HG03139 (cell line): ENCODE data around the gene OCSTAMP.

Experiments used
- ATAC-seq: cut with Tn5 transposase; IDR thresholded peaks from one replicate; pipeline ENCODE4 v1.9.1; 2021; ENCODE audit not compliant: unreplicated experiment

OCSTAMP gene

GRCh38 chr20:46554828-46555227 is 4.4 kb upstream of the OCSTAMP start:
- ATAC-seq: no peak

GRCh38 chr20:46553926-46554325 is 3.5 kb upstream of the OCSTAMP start:
- ATAC-seq: no peak

GRCh38 chr20:46552460-46553420 is 2.3 kb upstream of the OCSTAMP start:
- peak; percentile 54 for ATAC-seq

- ATAC-seq: no peak
Measured at GRCh38 chr20:46551522-46552381, 1.3 kb upstream of the OCSTAMP start.

GRCh38 chr20:46549188-46549972 is 1.1 kb downstream of the OCSTAMP start:
- no peak for ATAC-seq

GRCh38 chr20:46548688-46549087 is 1.8 kb downstream of the OCSTAMP start:
- no peak for ATAC-seq

GRCh38 chr20:46547995-46548394 is 2.5 kb downstream of the OCSTAMP start:
- no peak for ATAC-seq

GRCh38 chr20:46546936-46547335 is 3.5 kb downstream of the OCSTAMP start:
- no peak for ATAC-seq

- no peak for ATAC-seq
Measured at GRCh38 chr20:46546298-46546697, 4.2 kb downstream of the OCSTAMP start.

GRCh38 chr20:46545827-46546138 is 4.7 kb downstream of the OCSTAMP start:
- no peak for ATAC-seq

- no peak for ATAC-seq
Measured at GRCh38 chr20:46545077-46545826, 5.2 kb downstream of the OCSTAMP start.

- no peak for ATAC-seq
Measured at GRCh38 chr20:46544576-46544975, 5.9 kb downstream of the OCSTAMP start.

GRCh38 chr20:46543959-46544358 is 6.5 kb downstream of the OCSTAMP start:
- ATAC-seq: no peak

GRCh38 chr20:46543033-46543432 is 7.4 kb downstream of the OCSTAMP start:
- ATAC-seq: no peak

GRCh38 chr20:46541229-46541935 is 9.1 kb downstream of the OCSTAMP start:
- ATAC-seq: no peak

GRCh38 chr20:46539113-46539512 is 11.3 kb downstream of the OCSTAMP start:
- ATAC-seq: no peak

GRCh38 chr20:46530640-46531039 is 19.8 kb downstream of the OCSTAMP start:
- ATAC-seq: no peak

GRCh38 chr20:46523696-46524328 is 26.6 kb downstream of the OCSTAMP start:
- ATAC-seq: no peak

- ATAC-seq: no peak
Measured at GRCh38 chr20:46523108-46523507, 27.3 kb downstream of the OCSTAMP start.
